HEK293T (cell line): ENCODE measurements around the gene CDK14.

Experiments
- ARNT ChIP-seq: fragments of 450-650 bp; IDR thresholded peaks from 2 replicates; pipeline ENCODE4 v1.6.1; 2017; ENCODE audit warnings: mild to moderate bottlenecking
- BHLHE40 ChIP-seq: fragments of 450-650 bp; IDR thresholded peaks from 2 replicates; pipeline ENCODE4 v1.6.1; 2016; ENCODE audit warnings: mild to moderate bottlenecking, moderate library complexity, borderline replicate concordance
- ELF4 ChIP-seq: fragments of 450-650 bp; IDR thresholded peaks from 2 replicates; pipeline ENCODE4 v1.6.1; 2017; ENCODE audit warnings: antibody characterized with exemption
- FOXA1 ChIP-seq: fragments of 450-650 bp; IDR thresholded peaks from 2 replicates; pipeline ENCODE4 v1.6.1; 2016; ENCODE audit warnings: mild to moderate bottlenecking
- FOXM1 ChIP-seq: fragments of 450-650 bp; IDR thresholded peaks from 2 replicates; pipeline ENCODE4 v1.6.1; 2017; ENCODE audit warnings: mild to moderate bottlenecking, borderline replicate concordance
- HDGF ChIP-seq: fragments of 450-650 bp; IDR thresholded peaks from 2 replicates; pipeline ENCODE4 v1.6.1; 2017; ENCODE audit warnings: antibody characterized with exemption, borderline replicate concordance
- L3MBTL2 ChIP-seq: fragments of 450-650 bp; conservative IDR thresholded peaks from 2 replicates; pipeline ENCODE4 v1.6.1; 2016; ENCODE audit warnings: mild to moderate bottlenecking
- LEF1 ChIP-seq: fragments of 450-650 bp; IDR thresholded peaks from 2 replicates; pipeline ENCODE4 v1.6.1; 2017; ENCODE audit warnings: mild to moderate bottlenecking, borderline replicate concordance
- PKNOX1 ChIP-seq: fragments of 450-650 bp; IDR thresholded peaks from 2 replicates; pipeline ENCODE4 v1.6.1; 2016
- SP1 ChIP-seq: fragments of 450-650 bp; IDR thresholded peaks from 2 replicates; pipeline ENCODE4 v1.6.1; 2017
- SUZ12 ChIP-seq: fragments of 450-650 bp; IDR thresholded peaks from 2 replicates; pipeline ENCODE4 v1.6.1; 2016; ENCODE audit warnings: mild to moderate bottlenecking
- TARDBP ChIP-seq: fragments of 450-650 bp; IDR thresholded peaks from 2 replicates; pipeline ENCODE4 v1.6.1; 2016
- ZNF384 ChIP-seq: fragments of 450-650 bp; IDR thresholded peaks from 2 replicates; pipeline ENCODE4 v1.6.1; 2016

GRCh38 chr7:90900628-90901356 lies 304.7 kb downstream of the CDK14 start:
- TF ChIP-seq SUZ12 = no peak
- TF ChIP-seq SP1 = no peak
- TF ChIP-seq ELF4 = no peak
- TF ChIP-seq HDGF = no peak
- TF ChIP-seq ZNF384 = no peak
- TF ChIP-seq FOXM1 = no peak
- no peak for TF ChIP-seq TARDBP
- TF ChIP-seq BHLHE40 = no peak
- no peak for TF ChIP-seq L3MBTL2
- TF ChIP-seq ARNT = no peak
- no peak for TF ChIP-seq FOXA1
- no peak for TF ChIP-seq PKNOX1
- no peak for TF ChIP-seq LEF1
